Measurements from ENCODE around the gene GFPT2. TPM values are rescaled to one million over a fixed set of nuclear protein-coding genes. Genes with fewer than 3 reads are reported as not detected.

GFPT2 gene
- 20.0 TPM for total RNA-seq

- peak; percentile 82 for DNase-seq (ENCODE audit: low spot score)
Observed at GRCh38 chr5:180353048-180353979, at the start of gene GFPT2. TSS of gene GFPT2 (minus strand) at chr5:180353336. CDS start at chr5:180353217, 119 bp downstream.

- no peak for DNase-seq (ENCODE audit: low spot score)
Observed at GRCh38 chr5:180402716-180403115, 49.6 kb upstream of the GFPT2 start.

DNA sequence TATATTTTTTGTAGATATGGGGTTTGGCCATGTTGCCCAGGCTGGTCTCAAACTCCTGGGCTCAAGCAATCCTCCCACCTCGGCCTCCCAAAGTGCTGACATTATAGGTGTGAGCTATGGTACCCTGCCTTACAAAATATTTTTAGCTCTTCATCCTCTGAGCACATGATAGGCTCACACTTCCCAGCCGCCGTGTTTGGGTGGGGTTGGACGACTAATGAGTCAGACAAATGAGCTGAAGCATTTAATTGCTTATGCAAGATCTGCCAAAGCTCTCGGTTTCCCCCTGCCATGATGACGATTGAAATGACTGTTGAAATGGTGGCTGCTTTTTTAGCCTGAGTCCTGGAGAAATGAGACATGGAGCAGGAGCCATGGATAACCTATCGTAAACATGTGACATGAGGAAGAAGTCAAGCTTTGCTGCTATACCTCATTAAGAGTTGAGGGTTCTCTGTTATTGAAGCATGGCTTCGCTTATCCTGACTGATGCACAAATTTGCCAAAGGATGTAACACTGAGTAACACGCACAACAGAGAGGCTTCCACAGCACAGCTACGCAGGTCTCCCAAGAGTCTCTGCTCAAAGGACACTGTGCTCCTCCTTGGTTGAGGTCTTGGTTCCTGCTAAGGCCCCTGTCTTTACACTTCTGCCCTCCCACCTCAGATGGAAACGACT is 48.2 kb upstream of the GFPT2 start:
- no peak for DNase-seq (ENCODE audit: low spot score)

DNA sequence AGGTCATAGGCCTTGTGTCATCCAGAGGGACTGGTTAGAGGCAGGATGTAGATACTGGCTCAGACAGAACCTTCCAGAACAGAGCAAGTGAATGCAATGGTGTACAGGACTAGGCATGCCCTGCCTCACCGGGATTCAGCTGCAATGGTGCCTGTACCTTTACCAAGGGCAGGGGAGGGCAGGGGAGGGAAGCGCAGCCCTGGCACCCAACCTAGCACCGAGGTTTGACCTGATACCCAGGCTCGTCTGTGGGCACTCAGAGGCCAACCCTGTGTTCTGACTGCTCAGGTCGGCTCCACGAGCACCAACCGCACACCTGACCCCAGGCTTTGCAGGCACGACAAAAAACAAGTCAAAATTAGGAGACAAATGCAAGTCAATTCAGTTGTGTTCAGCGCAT is 47.3 kb upstream of the GFPT2 start:
- DNase-seq (ENCODE audit: low spot score) = no peak

DNA sequence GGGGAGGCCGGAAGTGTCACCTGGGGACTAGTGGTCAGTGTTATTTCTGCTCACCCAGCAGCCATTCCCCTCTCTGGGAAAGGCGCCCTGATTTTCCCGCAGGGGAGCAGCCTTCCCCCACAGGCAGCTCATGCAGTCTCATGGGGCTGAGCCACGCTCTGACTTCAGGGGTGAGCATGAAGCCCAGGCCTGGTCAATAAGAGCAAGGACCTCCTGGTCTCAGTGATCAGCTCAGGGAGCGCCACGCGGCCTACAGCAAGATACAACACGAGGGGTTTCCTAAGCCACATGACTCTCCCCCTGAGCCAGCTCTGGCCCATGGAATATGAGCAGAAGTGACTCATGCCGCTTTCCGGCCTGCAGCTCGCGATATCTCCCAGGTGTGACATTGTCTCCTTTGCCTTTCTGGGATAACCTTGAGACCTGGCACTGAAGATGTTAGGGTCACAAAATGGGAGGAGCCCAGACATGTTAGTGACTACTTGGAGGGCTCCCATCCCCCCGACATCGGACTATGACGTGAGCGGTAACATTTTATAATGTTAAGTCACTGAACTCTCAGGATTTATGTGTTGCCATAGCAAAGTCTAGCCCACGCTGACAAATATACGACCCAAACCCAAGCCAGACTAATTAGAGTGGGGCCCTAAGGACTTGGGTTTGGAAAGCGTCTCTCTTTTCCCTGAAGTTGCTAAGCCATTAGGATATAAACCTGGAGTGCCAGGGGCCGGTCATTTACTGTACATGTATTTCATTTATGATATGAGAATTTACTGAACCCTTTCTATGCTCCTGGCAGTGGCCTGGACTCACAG is 46.5 kb upstream of the GFPT2 start:
- DNase-seq (ENCODE audit: low spot score) = no peak

- DNase-seq (ENCODE audit: low spot score) = no peak
Observed at GRCh38 chr5:180396926-180397325, 43.8 kb upstream of the GFPT2 start.

GRCh38 chr5:180395540-180396274 is 42.6 kb upstream of the GFPT2 start:
- no peak for DNase-seq (ENCODE audit: low spot score)

- DNase-seq (ENCODE audit: low spot score) = no peak
Observed at GRCh38 chr5:180394031-180394636, 41.0 kb upstream of the GFPT2 start.

DNA sequence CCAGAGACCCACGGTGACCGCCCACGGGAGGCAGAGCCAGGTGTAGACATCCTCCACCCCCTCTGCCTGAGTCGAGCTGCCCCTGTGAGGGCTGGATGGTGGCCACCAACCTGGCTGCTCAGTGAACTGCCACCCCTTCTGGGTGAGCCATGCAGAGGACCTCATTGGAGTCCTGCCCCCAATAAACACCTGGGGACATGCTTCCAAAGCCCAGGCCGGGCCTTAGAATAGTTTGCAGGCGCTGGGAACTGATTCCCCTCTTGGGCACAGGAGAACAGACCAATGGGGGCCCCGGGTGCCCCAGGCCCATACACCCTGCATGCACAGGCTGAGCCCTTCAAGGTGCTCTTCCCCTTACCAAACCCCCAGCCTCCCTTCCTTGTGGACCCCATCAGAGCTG is 38.1 kb upstream of the GFPT2 start:
- DNase-seq (ENCODE audit: low spot score) = no peak

GRCh38 chr5:180390441-180391190 is 37.5 kb upstream of the GFPT2 start:
- DNase-seq (ENCODE audit: low spot score) = no peak

GRCh38 chr5:180389252-180390101 is 36.3 kb upstream of the GFPT2 start:
- DNase-seq (ENCODE audit: low spot score) = no peak

DNA sequence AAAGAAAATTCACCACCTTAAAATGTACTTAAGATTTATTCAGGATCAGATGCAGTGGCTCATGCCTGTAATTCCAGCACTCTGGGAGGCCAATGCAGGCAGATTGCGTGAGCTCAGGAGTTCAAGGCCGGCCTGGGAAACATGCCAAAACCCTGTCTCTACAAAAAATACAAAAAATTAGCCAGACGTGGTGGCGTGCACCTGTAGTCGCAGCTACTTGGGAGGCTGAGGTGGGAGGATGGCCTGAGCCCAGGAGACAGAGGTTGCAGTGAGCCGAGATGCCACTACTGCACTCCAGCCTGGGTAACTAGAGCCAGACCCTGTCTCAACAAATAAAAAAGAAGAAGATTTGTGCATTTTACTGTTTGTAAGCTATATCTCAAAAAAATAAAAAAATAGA is 34.7 kb upstream of the GFPT2 start:
- no peak for DNase-seq (ENCODE audit: low spot score)

- DNase-seq (ENCODE audit: low spot score) = no peak
Observed at GRCh38 chr5:180382926-180383325, 29.8 kb upstream of the GFPT2 start.

- DNase-seq (ENCODE audit: low spot score) = no peak
Observed at GRCh38 chr5:180381851-180382480, 28.8 kb upstream of the GFPT2 start.

- no peak for DNase-seq (ENCODE audit: low spot score)
Observed at GRCh38 chr5:180381428-180381827, 28.3 kb upstream of the GFPT2 start.

- no peak for DNase-seq (ENCODE audit: low spot score)
Observed at GRCh38 chr5:180380856-180381255, 27.7 kb upstream of the GFPT2 start.

DNA sequence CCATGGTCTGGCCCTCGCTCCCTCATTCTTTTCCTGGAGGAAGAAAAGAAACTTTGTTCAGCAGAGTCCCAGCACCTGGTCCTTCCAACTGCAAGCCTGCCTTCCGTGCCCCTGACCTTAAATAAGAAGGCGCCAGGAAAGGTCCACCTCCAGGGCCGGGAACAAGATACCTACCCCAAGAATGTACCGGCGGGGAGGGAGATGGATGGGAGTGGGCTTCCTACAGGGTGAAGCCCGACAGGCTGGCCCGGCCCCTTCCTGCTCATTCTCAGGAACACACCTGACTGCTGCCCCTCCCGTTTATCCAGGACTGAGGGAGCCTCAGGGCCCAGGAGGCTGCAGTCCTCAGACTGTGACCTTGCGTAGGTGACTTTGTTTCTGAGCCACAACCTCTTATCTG is 27.3 kb upstream of the GFPT2 start:
- no peak for DNase-seq (ENCODE audit: low spot score)

DNA sequence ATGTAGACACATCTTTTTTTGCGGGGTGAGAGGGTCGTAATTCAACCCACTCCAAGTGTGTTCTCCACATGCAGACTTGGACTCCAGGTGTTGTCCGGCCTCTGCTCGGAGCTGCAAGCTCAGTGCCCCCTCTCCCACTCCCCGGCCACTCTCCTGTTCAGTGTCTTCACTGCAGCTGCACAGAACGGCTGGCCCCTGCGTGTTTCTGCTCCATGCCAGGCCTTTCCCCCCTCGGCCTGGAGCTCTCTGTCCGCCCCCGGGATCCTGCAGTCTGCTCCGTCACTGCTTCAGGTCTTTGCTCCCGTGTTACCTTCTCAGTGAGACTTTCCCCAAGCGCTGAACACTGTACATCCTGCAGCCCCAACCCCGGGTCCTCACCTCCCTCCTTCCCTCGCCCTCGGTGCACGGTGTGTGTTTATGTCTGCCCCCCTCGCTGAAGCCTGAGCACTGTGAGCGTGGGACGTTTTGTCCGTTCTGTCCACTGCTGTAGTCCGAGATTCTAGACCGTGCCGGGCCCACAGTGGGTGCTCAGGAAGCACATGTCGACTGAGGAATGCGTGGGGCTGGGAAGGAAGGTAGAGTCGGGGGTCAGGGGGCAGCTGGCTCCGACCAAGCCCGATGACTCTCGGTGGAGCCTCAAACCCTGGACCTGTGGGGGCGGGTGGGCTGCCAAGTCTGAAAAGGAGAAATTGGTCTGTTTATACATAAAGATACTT is 26.4 kb upstream of the GFPT2 start:
- DNase-seq (ENCODE audit: low spot score) = no peak

Measured in ureter (tissue), 1 donor.